GM18517 (cell line): ENCODE results near the gene MND1.
A peak's percentile ranks its signal among the peaks of the same experiment; 100 is the strongest.
"Not testable (repeated sequence)": the region's sequence is repeated elsewhere in the genome, so short reads cannot be mapped to it uniquely, and the experiment has no call there.

ENCODE experiments used
- ATAC-seq: cut with Tn5 transposase; IDR thresholded peaks from one replicate; pipeline ENCODE4 v1.9.1; 2021; ENCODE audit warnings: mild to moderate bottlenecking, moderate library complexity; ENCODE audit not compliant: unreplicated experiment

Gene MND1

GRCh38 chr4:153438916-153439756, 94.6 kb downstream of the MND1 start:
- ATAC-seq: peak; percentile 86

GRCh38 chr4:153439831-153440230, 95.3 kb downstream of the MND1 start:
- no peak for ATAC-seq

- no peak for ATAC-seq
Measured at GRCh38 chr4:153440475-153440874, 96.0 kb downstream of the MND1 start.

GRCh38 chr4:153447175-153447905, 102.9 kb downstream of the MND1 start:
- no peak for ATAC-seq

- ATAC-seq: no peak
Measured at GRCh38 chr4:153448003-153448731, 103.7 kb downstream of the MND1 start.

GRCh38 chr4:153449338-153449737, 104.8 kb downstream of the MND1 start:
- ATAC-seq: no peak

GRCh38 chr4:153450544-153450917, 106.0 kb downstream of the MND1 start:
- no peak for ATAC-seq

GRCh38 chr4:153451145-153451544, 106.7 kb downstream of the MND1 start:
- ATAC-seq: not testable (repeated sequence)

GRCh38 chr4:153451911-153452657, 107.6 kb downstream of the MND1 start:
- no peak for ATAC-seq

- no peak for ATAC-seq
Measured at GRCh38 chr4:153452658-153453378, 108.3 kb downstream of the MND1 start.

GRCh38 chr4:153453402-153453801, 108.9 kb downstream of the MND1 start:
- ATAC-seq: no peak

GRCh38 chr4:153458969-153459368, 114.5 kb downstream of the MND1 start:
- no peak for ATAC-seq

- not testable (repeated sequence) for ATAC-seq
Measured at GRCh38 chr4:153461549-153461948, 117.1 kb downstream of the MND1 start.

GRCh38 chr4:153464068-153464467, 119.6 kb downstream of the MND1 start:
- ATAC-seq: no peak
